Loucy (cell line): ENCODE data around the gene SLC9A9.

Experiments
- H2AFZ ChIP-seq: fragments of 200-600 bp; sonication (generic); 2 replicates; pipeline ENCODE4 v1.6.0; 2016; ENCODE audit warnings: antibody characterized with exemption, mild to moderate bottlenecking, low read length, moderate library complexity
- H3F3A ChIP-seq: fragments of 200-600 bp; 2 replicates; pipeline ENCODE4 v1.6.0; 2016; ENCODE audit warnings: antibody characterized with exemption, low read depth, mild to moderate bottlenecking
- H3K27me3 ChIP-seq: fragments of 200-600 bp; sonication (generic); 2 replicates; pipeline ENCODE4 v1.6.1; 2014; ENCODE audit warnings: low read length, mild to moderate bottlenecking; ENCODE audit not compliant: insufficient read depth, poor library complexity, severe bottlenecking
- H3K36me3 ChIP-seq: fragments of 200-600 bp; sonication (generic); 2 replicates; pipeline ENCODE4 v1.6.1; 2016; ENCODE audit warnings: low read length; ENCODE audit not compliant: insufficient read depth
- H3K4me1 ChIP-seq: fragments of 200-600 bp; sonication (generic); 2 replicates; pipeline ENCODE4 v1.5.1; 2014; ENCODE audit warnings: low read length, mild to moderate bottlenecking; ENCODE audit not compliant: insufficient read depth, poor library complexity, severe bottlenecking
- H3K4me2 ChIP-seq: fragments of 200-600 bp; sonication (generic); 2 replicates; pipeline ENCODE4 v1.6.0; 2014; ENCODE audit warnings: antibody characterized with exemption, low read length, low read depth, mild to moderate bottlenecking; ENCODE audit not compliant: poor library complexity, severe bottlenecking
- H3K4me3 ChIP-seq: fragments of 200-600 bp; sonication (generic); 2 replicates; pipeline ENCODE4 v1.5.1; 2014; ENCODE audit warnings: low read length, mild to moderate bottlenecking, mixed read lengths; ENCODE audit not compliant: poor library complexity, severe bottlenecking
- H3K79me2 ChIP-seq: fragments of 200-600 bp; sonication (generic); 2 replicates; pipeline ENCODE4 v1.6.1; 2014; ENCODE audit warnings: low read length; ENCODE audit not compliant: insufficient read depth
- H3K9ac ChIP-seq: fragments of 200-600 bp; sonication (generic); 2 replicates; pipeline ENCODE4 v1.6.0; 2014; ENCODE audit warnings: mild to moderate bottlenecking, low read depth, low read length, moderate library complexity; ENCODE audit not compliant: poor library complexity, severe bottlenecking
- H3K9me2 ChIP-seq: fragments of 200-600 bp; sonication (generic); replicated peaks from 2 replicates; pipeline ENCODE4 v1.6.1; 2016; ENCODE audit warnings: low read depth, low read length, mixed read lengths
- H3K9me3 ChIP-seq: fragments of 200-600 bp; sonication (generic); 2 replicates; pipeline ENCODE4 v1.6.1; 2014; ENCODE audit warnings: mild to moderate bottlenecking, antibody characterized with exemption, low read length, low read depth; ENCODE audit not compliant: insufficient read depth
- H4K20me1 ChIP-seq: fragments of 200-600 bp; sonication (generic); 2 replicates; pipeline ENCODE4 v1.6.0; 2014; ENCODE audit warnings: antibody characterized with exemption, low read length, mild to moderate bottlenecking; ENCODE audit not compliant: insufficient read depth, poor library complexity, severe bottlenecking
- EZH2phosphoT487 ChIP-seq: fragments of 200-600 bp; IDR thresholded peaks from 2 replicates; pipeline ENCODE4 v1.6.1; 2018; ENCODE audit warnings: antibody characterized with exemption, mild to moderate bottlenecking, moderate library complexity, borderline replicate concordance
- TF ChIP-seq, protein P1 (sequence below): fragments of 200-600 bp; sonication (generic); conservative IDR thresholded peaks from 2 replicates; pipeline ENCODE4 v1.5.1; 2014; ENCODE audit warnings: mild to moderate bottlenecking, antibody characterized with exemption, low read length

The SLC9A9 gene

DNA sequence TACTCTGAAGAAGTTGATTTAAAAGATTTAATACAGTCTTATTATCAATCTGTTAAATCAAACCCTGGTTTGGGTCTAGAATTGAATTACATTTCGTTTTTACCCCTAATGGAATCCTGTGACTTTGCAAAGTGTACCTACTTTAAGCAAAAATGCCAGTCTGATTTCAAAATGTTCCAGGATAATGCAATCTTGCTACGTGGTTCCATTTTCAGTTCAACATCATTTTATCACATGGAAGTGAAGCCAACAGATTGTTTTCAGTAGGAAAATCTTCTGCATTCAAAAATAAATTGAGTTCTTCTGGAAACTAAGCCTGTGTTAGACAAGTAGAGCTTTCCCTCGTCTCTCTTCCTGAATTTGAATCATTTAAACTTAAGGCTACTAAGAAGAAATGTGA lies 372.3 kb downstream of the SLC9A9 start:
- no peak overlapping the region for H3K4me2 ChIP-seq
- no peaks in the 10 kb centered on the region for H3K9me2 ChIP-seq
- H4K20me1 ChIP-seq: no peaks in the 10 kb centered on the region
- H3K79me2 ChIP-seq: no peaks in the 10 kb centered on the region
- H3K36me3 ChIP-seq: no peaks in the 10 kb centered on the region
- no peak overlapping the region for H3K4me3 ChIP-seq
- no peak overlapping the region for H3K9ac ChIP-seq
- no peak overlapping the region for H2AFZ ChIP-seq
- no peak for TF ChIP-seq EZH2phosphoT487
- TF ChIP-seq, protein P1, sequence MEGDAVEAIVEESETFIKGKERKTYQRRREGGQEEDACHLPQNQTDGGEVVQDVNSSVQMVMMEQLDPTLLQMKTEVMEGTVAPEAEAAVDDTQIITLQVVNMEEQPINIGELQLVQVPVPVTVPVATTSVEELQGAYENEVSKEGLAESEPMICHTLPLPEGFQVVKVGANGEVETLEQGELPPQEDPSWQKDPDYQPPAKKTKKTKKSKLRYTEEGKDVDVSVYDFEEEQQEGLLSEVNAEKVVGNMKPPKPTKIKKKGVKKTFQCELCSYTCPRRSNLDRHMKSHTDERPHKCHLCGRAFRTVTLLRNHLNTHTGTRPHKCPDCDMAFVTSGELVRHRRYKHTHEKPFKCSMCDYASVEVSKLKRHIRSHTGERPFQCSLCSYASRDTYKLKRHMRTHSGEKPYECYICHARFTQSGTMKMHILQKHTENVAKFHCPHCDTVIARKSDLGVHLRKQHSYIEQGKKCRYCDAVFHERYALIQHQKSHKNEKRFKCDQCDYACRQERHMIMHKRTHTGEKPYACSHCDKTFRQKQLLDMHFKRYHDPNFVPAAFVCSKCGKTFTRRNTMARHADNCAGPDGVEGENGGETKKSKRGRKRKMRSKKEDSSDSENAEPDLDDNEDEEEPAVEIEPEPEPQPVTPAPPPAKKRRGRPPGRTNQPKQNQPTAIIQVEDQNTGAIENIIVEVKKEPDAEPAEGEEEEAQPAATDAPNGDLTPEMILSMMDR: no peak
- no peaks in the 10 kb centered on the region for H3K4me1 ChIP-seq
- no peaks in the 10 kb centered on the region for H3K9me3 ChIP-seq
- no peaks in the 10 kb centered on the region for H3F3A ChIP-seq
- H3K27me3 ChIP-seq: no peaks in the 10 kb centered on the region

DNA sequence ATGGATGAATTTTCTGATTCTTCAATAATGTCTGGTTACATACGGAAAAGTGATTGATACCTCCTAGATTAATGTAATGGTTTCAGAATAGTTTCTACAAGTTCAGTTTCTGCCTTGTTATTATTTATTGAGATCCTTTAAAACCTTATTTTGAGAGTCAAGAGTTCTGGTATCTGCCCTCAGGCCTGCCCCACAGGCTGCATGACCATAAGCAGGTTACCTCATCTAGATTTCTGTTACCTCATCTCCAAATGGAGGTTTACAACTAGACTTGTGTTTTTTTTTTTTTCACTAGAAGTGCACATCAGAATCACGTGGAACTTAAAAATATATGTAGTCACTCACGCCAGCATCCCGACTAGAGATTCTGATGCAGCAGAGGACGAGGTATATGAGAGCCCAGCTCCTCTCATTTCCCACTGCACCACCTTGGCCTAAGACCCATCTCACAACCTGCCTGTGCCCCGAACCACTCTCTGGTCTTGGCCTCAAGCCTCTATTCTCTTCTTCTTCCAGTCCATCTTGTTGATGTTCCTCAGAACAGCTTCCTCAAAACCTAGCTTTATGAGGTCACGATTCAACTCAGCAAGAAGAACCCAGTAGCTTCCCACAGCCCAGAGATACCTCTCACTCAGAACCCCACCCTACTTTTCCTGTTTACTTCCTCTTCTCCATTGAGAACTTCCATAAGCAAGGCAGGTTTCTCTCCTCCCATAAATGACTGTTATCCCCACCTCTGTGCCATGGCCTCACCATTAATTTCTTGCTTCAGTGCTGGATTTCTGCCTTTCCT lies 375.3 kb downstream of the SLC9A9 start:
- Histone ChIP-seq H3F3A (no peaks in the 10 kb centered on the region), H4K20me1 (no peaks in the 10 kb centered on the region), H3K9me3 (no peaks in the 10 kb centered on the region), H3K9me2 (no peaks in the 10 kb centered on the region), H3K9ac (no peak overlapping the region), H3K4me1 (no peaks in the 10 kb centered on the region), H3K4me3 (no peak overlapping the region), H3K79me2 (no peaks in the 10 kb centered on the region), H3K4me2 (no peak overlapping the region), H2AFZ (no peak overlapping the region), H3K27me3 (no peaks in the 10 kb centered on the region), H3K36me3 (no peaks in the 10 kb centered on the region)
- no peak for TF ChIP-seq EZH2phosphoT487
- TF ChIP-seq, protein P1: no peak

DNA sequence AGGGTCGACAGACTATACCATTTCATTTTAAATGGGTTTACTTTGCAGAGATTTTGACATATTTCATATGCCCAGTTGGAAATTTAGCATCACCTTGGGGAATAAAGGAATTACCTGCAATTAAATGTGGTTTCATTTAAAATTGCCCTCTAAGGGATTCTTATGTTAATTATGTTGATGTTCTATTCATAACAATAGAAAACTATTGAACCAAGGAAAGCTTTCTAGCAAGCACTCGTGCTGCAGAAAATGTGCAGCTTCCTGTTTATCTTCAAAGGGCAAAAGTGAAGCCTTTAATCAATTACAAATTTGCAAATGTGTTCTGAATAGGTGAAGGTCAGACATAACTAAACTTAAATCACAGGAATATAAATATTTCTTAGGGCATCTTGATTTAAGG lies 376.6 kb downstream of the SLC9A9 start:
- H3K4me3 ChIP-seq: no peak overlapping the region
- no peak overlapping the region for H3K9ac ChIP-seq
- H4K20me1 ChIP-seq: no peaks in the 10 kb centered on the region
- H3K36me3 ChIP-seq: no peaks in the 10 kb centered on the region
- H3K4me2 ChIP-seq: no peak overlapping the region
- H3K79me2 ChIP-seq: no peaks in the 10 kb centered on the region
- H2AFZ ChIP-seq: no peak overlapping the region
- H3K9me3 ChIP-seq: no peaks in the 10 kb centered on the region
- H3K4me1 ChIP-seq: no peaks in the 10 kb centered on the region
- no peaks in the 10 kb centered on the region for H3F3A ChIP-seq
- TF ChIP-seq, protein P1: no peak
- no peak for TF ChIP-seq EZH2phosphoT487
- H3K9me2 ChIP-seq: no peaks in the 10 kb centered on the region
- H3K27me3 ChIP-seq: no peaks in the 10 kb centered on the region
